Peyer's patch (tissue), 4 donors: Measurements from ENCODE around the gene LST1.

Source experiments
- POLR2A ChIP-seq, 2 donors: fragments of 450-650 bp; IDR thresholded peaks; one replicate each; pipeline ENCODE4 v1.5.1; 2017; ENCODE audit warnings: antibody characterized with exemption in 2 of 2, mild to moderate bottlenecking in 2 of 2, moderate library complexity in 2 of 2
- TF ChIP-seq, protein P1 (sequence below), 6 experiments: fragments of 450-650 bp in 4 of 6; fragments of 200-600 bp in 2 of 6; sonication (generic) in 1 of 6; IDR thresholded peaks; one replicate each; pipeline ENCODE4 v1.5.1; 2017 to 2019; ENCODE audit warnings: antibody characterized with exemption in 6 of 6, mild to moderate bottlenecking in 3 of 6, moderate library complexity in 1 of 6

DNA sequence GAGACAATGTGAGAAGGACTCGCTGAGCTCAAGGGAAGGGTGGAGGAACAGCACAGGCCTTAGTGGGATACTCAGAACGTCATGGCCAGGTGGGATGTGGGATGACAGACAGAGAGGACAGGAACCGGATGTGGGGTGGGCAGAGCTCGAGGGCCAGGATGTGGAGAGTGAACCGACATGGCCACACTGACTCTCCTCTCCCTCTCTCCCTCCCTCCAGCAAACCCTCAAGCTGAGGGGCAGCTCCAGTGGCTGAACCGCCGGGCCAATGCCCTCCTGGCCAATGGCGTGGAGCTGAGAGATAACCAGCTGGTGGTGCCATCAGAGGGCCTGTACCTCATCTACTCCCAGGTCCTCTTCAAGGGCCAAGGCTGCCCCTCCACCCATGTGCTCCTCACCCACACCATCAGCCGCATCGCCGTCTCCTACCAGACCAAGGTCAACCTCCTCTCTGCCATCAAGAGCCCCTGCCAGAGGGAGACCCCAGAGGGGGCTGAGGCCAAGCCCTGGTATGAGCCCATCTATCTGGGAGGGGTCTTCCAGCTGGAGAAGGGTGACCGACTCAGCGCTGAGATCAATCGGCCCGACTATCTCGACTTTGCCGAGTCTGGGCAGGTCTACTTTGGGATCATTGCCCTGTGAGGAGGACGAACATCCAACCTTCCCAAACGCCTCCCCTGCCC, 9.0 kb upstream of the LST1 start:
- TF ChIP-seq, protein P1, sequence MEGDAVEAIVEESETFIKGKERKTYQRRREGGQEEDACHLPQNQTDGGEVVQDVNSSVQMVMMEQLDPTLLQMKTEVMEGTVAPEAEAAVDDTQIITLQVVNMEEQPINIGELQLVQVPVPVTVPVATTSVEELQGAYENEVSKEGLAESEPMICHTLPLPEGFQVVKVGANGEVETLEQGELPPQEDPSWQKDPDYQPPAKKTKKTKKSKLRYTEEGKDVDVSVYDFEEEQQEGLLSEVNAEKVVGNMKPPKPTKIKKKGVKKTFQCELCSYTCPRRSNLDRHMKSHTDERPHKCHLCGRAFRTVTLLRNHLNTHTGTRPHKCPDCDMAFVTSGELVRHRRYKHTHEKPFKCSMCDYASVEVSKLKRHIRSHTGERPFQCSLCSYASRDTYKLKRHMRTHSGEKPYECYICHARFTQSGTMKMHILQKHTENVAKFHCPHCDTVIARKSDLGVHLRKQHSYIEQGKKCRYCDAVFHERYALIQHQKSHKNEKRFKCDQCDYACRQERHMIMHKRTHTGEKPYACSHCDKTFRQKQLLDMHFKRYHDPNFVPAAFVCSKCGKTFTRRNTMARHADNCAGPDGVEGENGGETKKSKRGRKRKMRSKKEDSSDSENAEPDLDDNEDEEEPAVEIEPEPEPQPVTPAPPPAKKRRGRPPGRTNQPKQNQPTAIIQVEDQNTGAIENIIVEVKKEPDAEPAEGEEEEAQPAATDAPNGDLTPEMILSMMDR (IDR thresholded peaks at IDR 0.05), result no peak
- TF ChIP-seq POLR2A (IDR thresholded peaks at IDR 0.05), result no peak
